ENCODE measurements around the gene NPTN. TPM values are rescaled to one million over a fixed set of nuclear protein-coding genes. Genes with fewer than 3 reads are reported as not detected.

NPTN gene
- total RNA-seq, 4 donors from 2014 or later: 132 to 171 (median 147) TPM

- Histone ChIP-seq H3K27me3 (no peaks in the 10 kb centered on the region), H3K4me1 (peaks cover 77% of the 10 kb centered on the region), H3K9me3 (no peaks in the 10 kb centered on the region), H3K4me3 (no peak overlapping the region), H3K36me3 (no peaks in the 10 kb centered on the region), H3K27ac (no peak overlapping the region)
- TF ChIP-seq EP300 (IDR thresholded peaks at IDR 0.05): no peak
- TF ChIP-seq POLR2AphosphoS5 (IDR thresholded peaks at IDR 0.05): no peak
- TF ChIP-seq POLR2A (IDR thresholded peaks at IDR 0.05): no peak
- TF ChIP-seq CTCF (IDR thresholded peaks at IDR 0.05): no peak
- no peak for DNase-seq (ENCODE audit: low spot score in 2 of 2)
- WGBS: 68% methylated on average over 2 of the region's 2 CpGs
Measured at GRCh38 chr15:73602992-73603391, 30.2 kb downstream of the NPTN start.

- H3K4me3 ChIP-seq: no peak overlapping the region
- peak overlapping the region; percentile 63 for H3K27ac ChIP-seq
- WGBS: 16% methylated on average over 1 of the region's 1 CpG
- TF ChIP-seq EP300 (IDR thresholded peaks at IDR 0.05) (no peak), POLR2AphosphoS5 (IDR thresholded peaks at IDR 0.05) (no peak), POLR2A (IDR thresholded peaks at IDR 0.05) (no peak), CTCF (IDR thresholded peaks at IDR 0.05) (no peak)
- no peaks in the 10 kb centered on the region for H3K36me3 ChIP-seq
- no peak for DNase-seq (ENCODE audit: low spot score in 2 of 2)
- H3K9me3 ChIP-seq: no peaks in the 10 kb centered on the region
- peaks cover 77% of the 10 kb centered on the region for H3K4me1 ChIP-seq
- no peaks in the 10 kb centered on the region for H3K27me3 ChIP-seq
Measured at GRCh38 chr15:73602446-73602843, 30.7 kb downstream of the NPTN start.

DNA sequence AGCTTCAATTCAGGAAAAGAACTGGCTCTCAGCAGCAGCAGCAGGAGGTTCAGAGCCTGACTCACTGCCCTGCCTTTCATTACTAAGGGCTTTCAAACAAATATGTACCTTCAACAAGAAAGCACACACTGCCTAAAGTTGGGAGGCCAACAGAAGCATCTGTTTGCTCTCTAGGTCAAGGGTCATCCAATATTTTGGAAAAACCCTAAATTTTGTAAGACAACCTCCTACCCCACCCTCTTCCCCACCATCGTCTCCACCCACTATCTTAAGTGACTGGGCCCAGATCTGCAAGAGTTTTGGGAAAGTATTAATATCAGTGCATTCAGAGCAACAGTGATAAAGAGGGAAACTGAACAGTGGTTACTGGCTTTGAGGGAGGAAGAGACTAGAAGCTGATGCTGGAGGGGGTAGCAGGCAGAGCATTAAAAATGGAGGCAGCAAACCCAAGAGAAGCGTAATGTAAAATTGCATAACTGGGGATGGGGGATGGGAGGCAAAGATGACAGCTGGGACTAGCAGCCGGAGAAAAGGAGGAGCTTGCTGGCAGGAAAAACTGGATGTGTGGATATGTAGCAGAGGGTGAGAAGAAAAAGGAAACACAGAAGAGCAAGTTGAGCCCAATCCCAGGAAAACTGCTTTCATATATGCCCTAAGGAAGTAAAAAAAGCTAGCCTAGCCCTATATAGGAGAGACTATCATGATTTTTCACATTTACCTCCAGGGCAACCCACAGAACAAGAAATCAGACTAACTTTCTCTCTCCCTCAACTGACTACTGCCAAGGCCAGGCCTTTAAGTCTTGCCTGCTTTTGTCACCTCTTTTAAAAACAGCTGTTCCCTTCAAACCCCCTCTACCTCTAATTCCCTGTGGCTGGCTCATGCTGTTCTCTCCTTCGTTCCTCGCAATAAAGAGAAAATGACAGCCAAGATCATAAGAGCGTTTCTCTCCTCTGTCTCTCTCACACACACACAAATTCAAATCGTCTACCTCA lies 31.4 kb downstream of the NPTN start:
- Histone ChIP-seq H3K4me1 (peaks cover 78% of the 10 kb centered on the region), H3K4me3 (no peak overlapping the region), H3K27me3 (no peaks in the 10 kb centered on the region), H3K9me3 (no peaks in the 10 kb centered on the region), H3K27ac (peak overlapping the region; percentile 63), H3K36me3 (no peaks in the 10 kb centered on the region)
- no peak for DNase-seq (ENCODE audit: low spot score in 2 of 2)
- TF ChIP-seq POLR2AphosphoS5 (IDR thresholded peaks at IDR 0.05) (no peak), EP300 (IDR thresholded peaks at IDR 0.05) (no peak), CTCF (IDR thresholded peaks at IDR 0.05) (no peak)
- 36% methylated on average over 7 of the region's 7 CpGs for WGBS

- DNase-seq (ENCODE audit: low spot score in 2 of 2): no peak
- Histone ChIP-seq H3K27me3 (no peaks in the 10 kb centered on the region), H3K9me3 (no peaks in the 10 kb centered on the region), H3K36me3 (no peaks in the 10 kb centered on the region), H3K4me3 (no peak overlapping the region), H3K4me1 (peaks cover 81% of the 10 kb centered on the region), H3K27ac (peak overlapping the region; percentile 63)
- TF ChIP-seq POLR2AphosphoS5 (IDR thresholded peaks at IDR 0.05): no peak
- no peak for TF ChIP-seq EP300 (IDR thresholded peaks at IDR 0.05)
- TF ChIP-seq CTCF (IDR thresholded peaks at IDR 0.05): no peak
- TF ChIP-seq POLR2A (IDR thresholded peaks at IDR 0.05): no peak
- 85% methylated on average over 5 of the region's 5 CpGs for WGBS
Measured at GRCh38 chr15:73600413-73601335, 32.5 kb downstream of the NPTN start.
